G401.6 (cell line): ENCODE results near the gene SENP5.
"Not testable (repeated sequence)": the region's sequence is repeated elsewhere in the genome, so short reads cannot be mapped to it uniquely, and the experiment has no call there.

Experiments used
- FAIRE-seq: peaks from 2 replicates; lab custom pipeline; 2012; peaks lifted over from hg19 to GRCh38; lab: Jason Lieb, UNC

SENP5 gene, protein sequence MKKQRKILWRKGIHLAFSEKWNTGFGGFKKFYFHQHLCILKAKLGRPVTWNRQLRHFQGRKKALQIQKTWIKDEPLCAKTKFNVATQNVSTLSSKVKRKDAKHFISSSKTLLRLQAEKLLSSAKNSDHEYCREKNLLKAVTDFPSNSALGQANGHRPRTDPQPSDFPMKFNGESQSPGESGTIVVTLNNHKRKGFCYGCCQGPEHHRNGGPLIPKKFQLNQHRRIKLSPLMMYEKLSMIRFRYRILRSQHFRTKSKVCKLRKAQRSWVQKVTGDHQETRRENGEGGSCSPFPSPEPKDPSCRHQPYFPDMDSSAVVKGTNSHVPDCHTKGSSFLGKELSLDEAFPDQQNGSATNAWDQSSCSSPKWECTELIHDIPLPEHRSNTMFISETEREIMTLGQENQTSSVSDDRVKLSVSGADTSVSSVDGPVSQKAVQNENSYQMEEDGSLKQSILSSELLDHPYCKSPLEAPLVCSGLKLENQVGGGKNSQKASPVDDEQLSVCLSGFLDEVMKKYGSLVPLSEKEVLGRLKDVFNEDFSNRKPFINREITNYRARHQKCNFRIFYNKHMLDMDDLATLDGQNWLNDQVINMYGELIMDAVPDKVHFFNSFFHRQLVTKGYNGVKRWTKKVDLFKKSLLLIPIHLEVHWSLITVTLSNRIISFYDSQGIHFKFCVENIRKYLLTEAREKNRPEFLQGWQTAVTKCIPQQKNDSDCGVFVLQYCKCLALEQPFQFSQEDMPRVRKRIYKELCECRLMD

DNA sequence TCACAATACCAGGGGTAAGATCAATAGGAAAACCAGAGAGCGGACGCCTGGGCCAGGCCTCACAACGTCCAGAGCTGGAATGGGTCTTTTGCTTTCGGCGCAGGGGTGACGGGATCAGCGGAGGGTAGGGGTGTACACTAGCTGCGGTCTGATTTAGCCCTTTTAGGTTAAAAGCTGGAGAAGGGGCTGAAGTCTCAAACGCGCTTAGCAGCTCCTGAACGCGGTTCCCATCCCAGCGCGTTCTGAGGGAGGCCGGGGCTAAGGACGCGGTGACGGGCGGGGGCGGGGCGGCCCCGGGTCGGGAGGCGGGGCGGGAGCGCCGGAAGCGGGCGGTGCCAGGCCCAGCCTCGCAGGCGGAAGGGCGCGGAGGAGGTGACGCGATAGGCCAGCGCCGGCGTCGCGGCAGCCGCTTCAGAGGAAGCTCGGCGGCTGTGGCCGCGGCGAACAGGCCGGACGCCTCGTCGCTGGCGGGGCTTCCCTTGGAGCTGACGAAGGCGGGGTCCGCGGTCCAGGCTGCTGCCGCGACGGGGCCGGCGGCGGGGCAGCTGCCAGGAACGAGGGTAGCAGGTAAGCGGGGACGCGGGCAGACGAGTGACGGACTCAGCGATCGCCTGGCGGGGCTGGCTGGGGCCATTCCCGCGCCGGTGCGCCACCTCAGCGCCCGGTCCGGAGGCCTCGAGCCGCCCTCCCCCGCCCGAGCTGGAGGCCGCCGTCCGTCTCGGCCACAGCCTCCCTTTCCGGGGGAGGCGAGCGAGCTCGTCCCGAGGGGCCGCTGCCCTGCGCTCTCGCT, at the start of gene SENP5:
SENP5 (plus strand) TSS at position 414 of the 790 bp plus-strand sequence. CDS start 17,262 bp downstream, outside the sequence.
- no peak for FAIRE-seq

DNA sequence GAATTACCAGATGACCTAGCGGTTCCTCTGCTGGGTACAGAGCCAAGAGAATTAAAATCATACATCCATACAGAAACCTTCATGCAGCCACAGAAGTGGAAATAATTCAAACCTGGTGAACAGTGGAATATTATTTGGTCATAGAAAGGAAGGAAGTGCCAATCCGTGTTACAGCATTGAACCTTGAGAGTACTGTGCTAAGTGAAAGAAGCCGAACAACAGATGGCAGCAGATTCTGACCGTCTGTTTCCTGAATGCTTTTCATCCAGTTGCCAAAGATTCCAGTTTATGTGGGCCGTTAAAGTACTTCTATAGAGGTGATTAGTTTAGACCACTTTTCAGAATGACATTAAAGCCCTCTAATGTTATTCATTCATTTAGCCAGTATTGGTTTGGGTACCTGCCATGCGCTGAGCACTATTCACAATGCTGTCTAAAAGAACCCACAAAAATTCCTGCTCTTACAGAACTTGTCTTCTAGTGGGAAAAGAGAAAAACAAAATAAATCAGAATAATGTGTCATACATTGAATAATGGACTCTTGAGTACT, 45.8 kb upstream of the SENP5 start:
- FAIRE-seq, result no peak

DNA sequence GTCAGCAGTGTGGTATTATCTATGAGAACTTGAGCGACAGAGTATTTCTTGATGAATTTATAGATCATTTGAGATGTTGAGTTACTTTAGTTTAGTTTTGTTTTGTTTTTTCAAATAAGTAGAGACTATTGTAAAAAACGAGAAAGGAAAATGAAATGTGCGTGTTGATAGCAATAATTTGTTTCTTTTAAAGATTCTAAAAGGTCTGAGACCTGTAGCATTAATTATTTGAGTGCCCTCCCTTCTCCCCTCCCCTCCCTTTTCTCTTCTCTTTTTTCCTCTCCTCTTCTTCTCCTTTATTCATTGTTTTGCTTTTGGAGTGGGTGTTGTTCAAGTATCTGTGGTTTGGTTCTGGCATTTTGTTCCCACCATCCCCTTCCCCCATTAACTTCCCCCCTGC, 38.1 kb upstream of the SENP5 start:
- FAIRE-seq, result not testable (repeated sequence)

DNA sequence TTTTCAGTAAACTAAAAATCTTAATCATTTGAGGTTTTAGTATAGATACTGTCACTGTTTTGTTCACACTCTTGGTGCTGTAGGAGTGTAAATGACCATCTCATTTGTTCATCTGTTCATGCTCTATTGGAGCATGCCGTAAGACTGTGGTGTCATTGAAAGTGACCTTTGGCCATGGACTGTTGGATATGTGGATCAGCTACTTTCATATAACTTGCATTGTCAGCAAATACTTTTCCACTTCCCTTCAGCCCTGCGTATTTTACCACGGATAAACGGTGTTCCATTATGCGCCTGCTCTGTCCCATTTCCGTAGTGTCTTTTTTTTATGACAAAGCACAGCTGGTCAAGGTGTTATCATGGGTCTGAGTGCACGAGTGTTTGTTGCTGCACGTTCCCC, 32.6 kb upstream of the SENP5 start:
- FAIRE-seq, result no peak

DNA sequence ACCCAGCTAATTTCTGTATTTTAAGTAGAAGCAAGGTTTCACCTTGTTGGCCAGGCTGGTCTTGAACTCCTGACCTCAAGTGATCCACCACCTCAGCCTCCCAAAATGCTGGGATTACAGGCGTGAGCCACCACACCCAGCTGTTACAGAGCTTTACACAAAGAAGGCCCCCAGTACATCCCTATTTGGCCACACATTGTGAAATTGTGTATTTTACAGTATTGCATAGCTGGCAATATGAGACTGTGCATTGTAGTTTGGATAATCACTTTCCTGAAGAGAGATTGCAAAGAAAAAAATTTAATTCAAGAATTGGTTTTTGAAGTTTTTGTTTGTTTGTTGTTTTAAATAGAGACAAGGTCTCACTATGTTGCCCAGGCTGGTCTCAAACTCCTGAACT, 31.1 kb upstream of the SENP5 start:
- not testable (repeated sequence) for FAIRE-seq

DNA sequence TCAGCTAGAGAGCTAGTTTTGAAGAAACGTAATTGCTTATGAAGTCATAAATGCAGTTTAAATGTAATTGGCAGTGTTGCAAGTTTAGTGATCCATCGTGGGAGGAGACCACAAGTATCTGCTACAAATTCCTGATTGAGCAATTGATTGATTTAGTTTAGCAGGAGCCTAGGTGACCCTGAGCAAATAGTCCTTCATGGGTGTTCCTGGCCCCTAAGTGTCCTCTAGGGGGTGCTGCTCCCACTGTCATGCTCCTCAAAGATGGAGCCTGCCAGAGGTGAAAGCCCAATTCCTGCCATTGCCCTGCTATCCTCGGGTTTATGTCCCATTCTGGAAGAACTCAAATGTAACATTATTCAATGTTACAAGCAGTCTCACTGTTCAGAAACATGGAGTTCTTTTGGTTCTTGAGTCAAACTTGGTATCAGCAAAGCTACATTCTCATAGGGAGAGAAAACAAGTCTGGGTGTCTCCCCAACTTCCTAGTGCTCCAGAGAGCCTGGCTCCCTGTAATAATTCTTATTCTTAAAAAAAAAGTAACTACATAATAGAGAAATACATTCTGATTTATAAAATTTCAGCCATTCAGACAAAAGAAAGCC, 29.8 kb upstream of the SENP5 start:
- FAIRE-seq, result no peak

DNA sequence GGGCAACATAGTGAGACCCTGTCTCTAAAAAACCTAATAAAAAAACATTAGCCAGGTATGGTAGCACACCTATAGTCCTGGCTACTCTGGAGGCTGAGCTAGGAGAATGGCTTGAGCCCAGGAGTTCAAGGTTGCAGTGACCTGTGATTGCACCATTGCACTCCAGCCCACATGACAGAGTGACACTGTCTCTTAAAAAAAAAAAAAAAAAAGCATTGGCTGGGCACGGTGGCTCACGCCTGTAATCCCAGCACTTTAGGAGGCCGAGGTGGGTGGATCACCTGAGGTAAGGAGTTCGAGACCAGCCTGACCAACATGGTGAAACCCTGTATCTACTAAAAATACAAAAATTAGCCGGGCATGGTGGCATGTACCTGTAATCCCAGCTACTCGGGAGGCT, 28.4 kb upstream of the SENP5 start:
- not testable (repeated sequence) for FAIRE-seq

DNA sequence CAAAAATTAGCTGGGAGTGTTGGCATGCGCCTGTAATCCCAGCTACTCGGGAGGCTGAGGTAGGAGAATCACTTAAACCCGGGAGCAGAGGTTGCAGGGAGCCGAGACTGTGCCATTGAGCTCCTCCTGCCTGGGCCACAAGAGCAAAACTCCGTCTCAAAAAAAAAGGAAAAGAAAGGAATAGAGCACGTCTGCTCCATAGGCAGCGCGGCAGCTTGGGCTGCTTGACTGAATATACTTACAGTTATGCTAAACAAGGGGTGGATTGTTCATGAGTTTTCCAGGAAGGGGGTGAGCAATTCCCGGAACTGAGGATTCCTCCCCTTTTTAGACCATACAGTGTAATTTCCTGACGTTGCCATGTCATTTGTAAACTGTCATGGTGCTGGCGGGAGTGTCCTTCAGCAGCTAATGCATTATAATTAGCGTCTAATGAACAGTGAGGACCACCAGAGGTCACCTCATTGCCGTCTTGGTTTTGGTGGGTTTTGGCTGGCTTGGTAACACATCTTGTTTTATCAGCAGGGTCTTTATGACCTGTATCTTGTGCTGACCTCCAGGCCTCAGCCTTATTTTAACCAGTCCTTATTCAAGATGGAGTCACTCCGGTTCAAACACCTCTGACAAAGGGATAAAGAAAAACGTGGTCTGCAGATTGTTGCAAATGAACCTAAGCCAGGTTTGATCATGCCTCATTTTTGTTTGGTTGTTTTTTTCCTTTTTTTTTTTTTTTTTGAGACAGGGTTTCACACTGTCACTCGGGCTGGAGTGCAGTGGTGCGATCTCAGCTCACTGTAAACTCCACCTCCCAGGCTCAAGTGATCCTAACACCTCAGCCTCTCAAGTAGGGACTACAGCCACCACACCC, 24.9 kb upstream of the SENP5 start:
- FAIRE-seq, result no peak

DNA sequence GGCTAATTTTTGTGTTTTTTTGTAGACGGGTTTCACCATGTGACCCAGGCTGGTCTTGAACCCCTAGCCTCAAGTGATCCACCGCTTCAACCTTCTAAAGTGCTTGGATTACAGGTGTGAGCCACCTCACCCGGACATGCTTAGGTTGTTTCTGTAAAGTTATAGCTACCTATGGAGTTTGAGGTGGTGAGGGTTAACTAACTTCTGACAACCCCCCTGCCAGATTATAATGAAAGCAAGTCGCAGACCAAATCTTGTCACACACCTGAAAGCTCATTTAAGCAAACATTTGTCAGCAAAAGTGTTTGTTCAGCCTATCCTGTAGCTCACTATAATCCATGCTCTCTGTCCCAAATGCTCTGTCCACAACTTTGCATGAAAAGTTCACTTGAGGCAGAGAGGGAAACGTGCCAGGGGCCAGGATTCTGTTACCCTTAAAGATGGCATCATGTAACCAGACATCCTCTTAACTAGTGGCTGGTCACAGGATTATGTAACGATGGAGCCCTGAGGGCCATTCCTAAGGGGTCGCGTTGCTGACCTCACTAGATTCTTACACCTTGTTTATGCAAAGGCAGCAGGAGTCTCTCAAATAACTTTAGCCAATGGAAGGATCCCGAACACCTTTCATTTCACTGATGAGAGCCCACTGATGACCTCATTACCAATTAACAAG, 24.1 kb upstream of the SENP5 start:
- FAIRE-seq, result no peak

DNA sequence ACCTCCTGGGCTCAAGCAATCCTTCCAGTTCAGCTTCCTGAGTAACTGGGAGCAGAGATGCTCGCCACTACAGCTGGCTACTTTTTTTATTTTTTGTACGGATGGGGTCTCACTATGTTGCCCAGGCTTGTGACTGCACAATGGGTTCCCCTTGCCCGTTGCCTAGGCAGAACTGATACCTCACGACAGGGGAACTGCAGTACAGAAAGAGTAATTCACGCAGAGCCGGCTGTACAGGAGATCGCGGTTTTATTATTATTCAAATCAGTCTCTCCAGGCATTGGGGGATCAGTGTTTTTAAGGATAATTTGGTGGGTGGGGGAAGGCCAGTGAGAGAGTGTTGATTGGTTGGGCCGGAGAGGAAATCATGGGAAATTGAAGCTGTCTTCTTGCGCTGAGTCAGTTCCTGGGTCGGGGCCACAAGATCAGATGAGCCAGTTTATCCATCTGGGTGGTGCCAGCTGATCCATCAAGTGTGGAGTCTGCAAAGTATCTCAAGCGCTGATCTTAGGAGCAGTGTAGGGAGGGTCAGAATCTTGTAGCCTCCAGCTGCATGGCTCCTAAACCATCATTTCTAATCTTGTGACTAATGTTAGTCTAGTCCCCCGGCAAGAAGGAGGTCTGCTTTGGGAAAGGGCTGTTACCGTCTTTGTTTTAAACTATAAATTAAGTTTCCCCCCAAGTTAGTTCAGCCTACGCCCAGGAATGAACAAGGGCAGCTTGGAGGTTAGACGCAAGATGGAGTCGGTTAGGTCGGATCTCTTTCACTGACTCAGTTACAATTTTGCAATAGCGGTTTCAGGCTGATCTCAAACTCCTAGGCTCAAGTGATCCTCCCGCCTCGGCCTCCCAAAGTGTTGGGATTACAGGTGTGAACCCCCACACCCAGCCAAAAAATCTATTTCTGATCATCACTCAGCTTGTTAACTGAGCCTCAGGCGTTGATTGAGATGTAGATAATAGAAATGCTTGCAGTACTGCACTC, 23.2 kb upstream of the SENP5 start:
- FAIRE-seq, result not testable (repeated sequence)

DNA sequence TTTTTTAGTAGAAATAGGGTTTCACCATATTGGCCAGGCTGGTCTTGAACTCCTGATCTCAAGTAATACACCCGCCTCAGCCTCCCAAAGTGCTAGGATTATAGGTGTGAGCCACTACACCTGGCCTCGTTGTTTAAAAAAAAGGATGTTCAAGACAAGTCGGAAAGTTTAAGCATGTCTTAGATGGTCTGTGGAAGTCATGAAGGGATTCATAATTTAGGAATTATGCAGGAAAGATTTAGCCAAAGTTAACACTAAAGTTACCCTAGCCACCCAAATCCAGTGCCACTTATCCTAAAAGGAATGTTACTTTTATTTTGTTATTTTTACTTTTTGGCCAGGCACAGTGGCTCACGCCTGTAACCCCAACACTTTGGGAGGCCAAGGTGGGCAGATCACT, 19.3 kb upstream of the SENP5 start:
- not testable (repeated sequence) for FAIRE-seq

DNA sequence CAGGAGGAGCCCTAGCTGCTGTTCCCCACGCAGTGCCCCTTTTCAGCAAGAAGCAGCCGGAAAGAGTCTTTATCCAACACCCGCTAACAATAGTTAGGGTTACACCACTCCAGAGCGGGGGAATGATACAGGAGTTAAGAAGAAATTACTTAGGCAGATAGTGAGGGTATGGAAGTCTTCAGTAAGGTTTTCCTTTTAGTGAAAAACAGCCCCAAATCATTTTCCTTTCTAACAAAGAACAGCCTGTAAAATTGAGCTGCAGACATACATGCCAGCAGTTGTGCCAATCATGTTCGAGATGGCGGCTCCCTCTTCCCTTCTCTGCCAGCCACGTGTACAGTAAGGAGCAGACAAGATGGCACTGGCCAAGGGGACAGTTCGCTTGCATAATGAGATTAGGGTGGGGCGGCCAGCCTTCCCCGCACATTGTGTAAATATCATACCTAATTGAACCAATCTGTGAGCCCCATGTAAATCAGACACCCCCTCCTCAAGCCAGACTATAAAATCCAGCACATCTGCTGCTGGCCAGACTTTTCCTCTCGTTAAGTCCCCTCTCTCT, 18.5 kb upstream of the SENP5 start:
- FAIRE-seq, result no peak

DNA sequence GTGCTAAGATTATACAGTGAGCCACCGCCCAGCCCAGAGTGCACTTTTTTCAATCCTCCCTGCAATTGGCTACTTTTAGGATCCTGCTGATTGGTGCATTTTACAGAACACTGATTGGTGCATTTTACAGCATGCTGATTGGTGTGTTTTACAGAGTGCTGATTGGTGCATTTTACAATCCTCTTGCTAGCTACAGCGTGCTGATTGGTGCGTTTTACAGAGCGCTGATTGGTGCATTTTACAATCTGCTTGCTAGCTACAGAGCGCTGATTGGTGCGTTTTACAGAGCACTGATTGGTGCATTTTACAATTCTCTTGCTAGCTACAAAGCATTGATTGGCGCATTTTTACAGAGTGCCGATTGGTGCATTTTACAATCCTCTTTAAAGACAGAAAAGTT, 4.7 kb upstream of the SENP5 start:
- FAIRE-seq, result not testable (repeated sequence)

DNA sequence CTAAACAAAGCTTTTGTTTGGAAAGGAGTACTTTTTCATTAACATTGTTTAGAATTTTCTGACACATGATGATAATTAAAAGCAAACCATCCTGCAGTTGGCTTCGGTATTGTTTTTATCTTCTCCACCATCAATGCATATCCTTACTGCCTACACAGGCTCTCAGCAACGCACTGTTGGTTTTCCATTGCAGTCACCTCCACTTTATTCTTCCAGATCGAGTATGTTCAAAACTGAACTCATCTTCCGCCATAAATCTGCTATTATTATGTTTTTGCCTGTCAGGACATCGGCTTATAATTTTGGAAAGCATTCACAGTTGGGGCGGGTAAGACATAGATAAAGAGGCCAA, 589 bp upstream of the SENP5 start:
- FAIRE-seq, result no peak

DNA sequence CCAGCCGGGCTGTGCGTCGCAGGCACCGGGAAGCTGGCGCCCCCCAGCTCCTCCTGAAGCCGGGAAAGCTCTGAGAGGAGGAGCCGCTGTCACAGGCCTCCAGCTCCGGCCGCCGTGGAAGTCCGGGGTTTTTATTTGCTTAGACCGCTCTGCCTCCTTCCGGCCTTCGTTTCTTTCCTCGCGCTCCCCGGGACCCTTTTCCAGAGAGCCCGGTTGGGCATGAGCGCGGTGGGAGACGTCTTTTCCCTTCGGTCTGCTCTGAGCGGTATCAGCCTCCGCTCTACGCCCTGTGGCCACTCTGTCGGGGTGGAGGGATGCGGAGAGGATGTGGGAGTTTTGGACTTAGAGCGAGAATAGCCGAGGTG, 559 bp downstream of the SENP5 start:
- FAIRE-seq, result no peak

DNA sequence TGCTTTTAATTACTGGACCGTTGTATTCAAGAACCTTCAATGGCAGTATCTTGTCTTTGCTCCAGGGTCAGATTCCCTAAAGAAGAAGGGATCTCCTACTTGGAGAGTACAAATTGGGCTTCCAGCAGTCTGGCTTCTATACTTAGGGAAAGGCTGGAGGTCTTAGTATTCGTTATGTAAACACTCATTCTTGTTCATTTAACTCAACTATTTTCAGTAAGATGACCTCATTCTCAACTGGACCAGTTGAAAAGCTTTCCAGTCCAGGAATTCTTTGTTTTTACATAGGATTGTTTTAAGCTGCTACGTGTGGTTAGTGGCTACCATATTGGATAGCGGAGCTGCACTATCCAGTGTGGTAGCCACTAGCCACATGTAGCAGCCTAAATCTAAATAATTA, 4.6 kb downstream of the SENP5 start:
- no peak for FAIRE-seq

DNA sequence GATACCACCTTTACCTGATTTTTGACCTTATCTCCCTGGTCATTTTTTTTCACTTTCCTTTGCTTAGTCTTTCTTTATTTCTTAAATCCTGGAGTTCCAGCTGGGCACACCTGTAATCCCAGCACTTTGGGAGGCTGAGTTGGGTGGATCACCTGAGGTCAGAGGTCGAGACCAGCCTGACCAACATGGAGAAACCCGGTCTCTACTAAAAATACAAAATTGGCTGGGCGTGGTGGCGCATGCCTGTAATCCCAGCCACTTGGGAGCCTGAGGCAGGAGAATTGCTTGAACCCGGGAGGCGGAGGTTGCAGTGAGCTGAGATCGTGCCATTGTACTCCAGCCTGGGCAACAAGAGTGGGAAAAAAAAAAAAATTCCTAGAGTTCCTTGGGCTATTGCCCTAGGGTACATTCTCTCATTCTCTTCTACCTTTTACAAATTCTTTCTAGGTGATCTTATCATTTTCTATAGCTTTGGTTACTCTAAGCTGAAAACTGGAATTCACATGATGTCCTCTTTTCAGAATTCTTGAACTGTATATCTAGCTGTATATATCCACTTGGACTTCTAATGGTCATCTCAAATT, 6.9 kb downstream of the SENP5 start:
- FAIRE-seq, result not testable (repeated sequence)

DNA sequence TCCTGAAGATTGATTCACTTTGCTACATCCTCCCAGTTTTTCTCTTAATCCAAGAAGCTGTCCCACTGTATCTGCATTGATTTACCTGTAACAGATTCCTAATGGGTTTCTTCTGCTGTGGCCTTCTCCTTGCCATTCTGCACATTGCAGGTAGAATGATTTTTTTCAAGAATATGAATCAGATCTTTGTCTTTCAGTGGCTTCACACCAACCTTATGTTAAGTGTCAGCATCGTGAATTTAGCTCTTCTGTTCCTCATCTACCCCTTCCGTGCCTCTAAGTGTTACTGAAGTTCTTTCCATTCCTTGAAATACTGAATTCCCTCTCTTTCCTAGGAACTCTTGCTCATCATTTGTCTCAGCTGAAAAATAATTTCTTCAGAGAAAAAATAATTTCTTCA, 7.5 kb downstream of the SENP5 start:
- no peak for FAIRE-seq

DNA sequence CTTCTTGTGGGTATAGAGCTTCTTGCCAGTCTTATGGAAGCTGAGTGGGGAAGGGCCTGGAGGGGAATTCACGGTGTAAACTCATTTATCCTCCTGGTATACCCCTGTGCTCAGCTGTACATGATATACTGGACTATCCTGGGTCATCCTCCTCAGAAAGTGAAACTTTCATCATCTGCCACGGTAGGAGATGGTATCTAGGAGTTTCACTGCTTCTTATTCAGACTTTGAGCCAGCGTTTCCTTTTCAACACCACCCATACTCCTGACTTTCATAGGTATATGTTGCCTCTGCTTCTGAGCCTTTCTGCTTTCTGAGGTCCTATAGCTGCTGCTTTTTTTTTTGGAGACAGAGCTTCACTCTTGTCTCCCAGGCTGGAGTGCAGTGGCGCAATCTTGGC, 15.6 kb downstream of the SENP5 start:
- no peak for FAIRE-seq
